HG02763 (cell line): ENCODE data around the gene DCUN1D1.

Source experiments
- ATAC-seq: cut with Tn5 transposase; IDR thresholded peaks from one replicate; pipeline ENCODE4 v1.9.1; 2021; ENCODE audit warnings: mild to moderate bottlenecking, moderate library complexity; ENCODE audit not compliant: unreplicated experiment

Gene DCUN1D1

GRCh38 chr3:182904164-182904563 is 76.2 kb downstream of the DCUN1D1 start:
- no peak for ATAC-seq

GRCh38 chr3:182902236-182902635 is 78.1 kb downstream of the DCUN1D1 start:
- no peak for ATAC-seq

GRCh38 chr3:182896553-182896952 is 83.8 kb downstream of the DCUN1D1 start:
- no peak for ATAC-seq

DNA sequence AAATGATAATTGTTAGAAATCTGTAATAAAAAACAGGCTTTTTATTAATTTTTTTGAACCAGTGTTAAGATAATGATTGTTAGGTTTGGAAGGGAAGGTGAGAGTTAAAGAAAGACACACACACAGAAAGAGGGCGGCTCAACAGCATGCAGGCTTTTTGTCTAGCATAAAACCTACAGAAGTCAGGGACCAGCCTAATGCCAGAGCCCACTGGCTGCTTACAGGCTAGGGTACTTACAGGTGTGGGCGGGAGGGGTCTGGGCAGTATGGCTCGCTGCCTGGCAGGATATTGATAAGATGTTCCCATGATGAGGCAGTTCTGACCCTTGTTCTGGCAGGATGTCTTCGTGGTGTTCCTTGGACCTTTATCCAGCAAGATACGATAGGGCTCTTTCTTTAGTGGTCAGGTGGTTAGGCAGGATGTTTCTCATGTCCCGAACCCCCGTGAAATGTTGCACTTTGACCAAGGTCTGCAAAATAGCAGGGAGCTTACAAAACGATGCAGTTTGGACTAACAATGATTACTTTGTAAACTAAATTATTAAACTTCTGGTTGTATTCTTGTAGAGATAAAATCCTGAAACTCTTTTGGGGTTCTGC is 84.7 kb downstream of the DCUN1D1 start:
- no peak for ATAC-seq

DNA sequence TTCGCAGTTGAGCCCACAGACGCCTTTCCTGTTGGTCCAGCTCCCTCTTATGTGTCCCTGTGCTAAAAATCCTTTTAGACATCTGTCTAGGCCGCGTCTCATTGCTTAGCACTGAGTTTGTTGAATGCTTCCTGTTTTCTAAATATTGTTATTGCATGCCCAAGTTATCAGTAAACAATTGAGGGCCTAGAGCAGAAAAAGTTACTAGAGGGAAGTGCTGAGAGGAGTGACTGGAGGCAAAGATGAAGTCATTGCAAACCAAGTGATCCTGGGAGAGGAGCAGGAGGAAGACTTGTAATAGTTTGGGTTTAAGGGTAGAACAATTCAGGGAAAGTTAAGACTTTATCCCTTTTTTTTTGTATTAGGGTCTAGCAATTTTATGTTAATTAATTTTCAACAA is 88.1 kb downstream of the DCUN1D1 start:
- no peak for ATAC-seq

GRCh38 chr3:182891364-182891763 is 89.0 kb downstream of the DCUN1D1 start:
- ATAC-seq, result no peak

DNA sequence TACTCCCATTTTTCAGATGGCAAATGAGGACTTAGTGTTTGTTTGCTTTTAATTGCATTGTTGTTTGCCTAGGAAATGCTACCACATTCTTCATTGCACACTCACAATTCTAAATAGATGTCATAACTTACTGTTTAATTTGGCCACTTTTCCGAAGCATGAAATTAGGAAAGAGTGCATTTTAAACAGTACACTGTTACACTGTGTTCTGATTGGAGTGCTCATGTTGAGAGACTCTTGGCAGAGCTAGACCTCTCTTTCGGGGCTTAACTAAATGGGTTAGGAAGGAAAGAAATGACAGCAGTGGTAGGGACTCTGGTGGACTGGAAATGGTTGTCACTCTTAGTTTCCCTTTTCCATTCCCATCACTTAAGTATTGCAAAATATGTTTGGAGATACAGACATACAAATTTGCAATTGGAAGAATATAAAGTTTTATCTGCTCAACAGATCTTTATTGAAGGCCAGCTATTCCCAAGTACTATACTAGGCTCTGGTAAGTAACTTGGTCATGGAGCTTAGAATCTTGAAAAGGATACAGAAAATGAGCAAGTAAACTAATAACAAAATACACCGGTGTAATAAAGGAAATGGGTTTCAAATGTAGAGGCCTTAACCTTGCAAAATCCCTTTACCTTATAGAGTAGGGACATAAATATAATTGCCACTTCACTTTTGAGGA is 90.2 kb downstream of the DCUN1D1 start:
- ATAC-seq, result no peak
